Activated T-cell treated with anti-CD3 and anti-CD28 coated beads, Interleukin-2, amount 50 U/mL, for 24 hours (primary cell): ENCODE results near the gene PBX3.
A peak's percentile ranks its signal among the peaks of the same experiment; 100 is the strongest.
"Not testable (repeated sequence)": the region's sequence is repeated elsewhere in the genome, so short reads cannot be mapped to it uniquely, and the experiment has no call there.

ENCODE experiments used
- DNase-seq: peaks from one replicate; pipeline ENCODE4 v3.0.0-alpha.2; 2020
- H3K27ac Mint-ChIP-seq: 2 replicates; pipeline ENCODE4 v1.8.0; 2020; ENCODE audit warnings: mild to moderate bottlenecking, mixed read lengths
- H3K27me3 Mint-ChIP-seq: 2 replicates; pipeline ENCODE4 v1.8.0; 2020; ENCODE audit warnings: mixed read lengths
- H3K36me3 Mint-ChIP-seq: 2 replicates; pipeline ENCODE4 v1.8.0; 2020; ENCODE audit warnings: low read depth, mixed read lengths
- H3K4me1 Mint-ChIP-seq: 2 replicates; pipeline ENCODE4 v1.8.0; 2020; ENCODE audit warnings: low read depth, mixed read lengths
- H3K4me3 Mint-ChIP-seq: 2 replicates; pipeline ENCODE4 v1.8.0; 2020; ENCODE audit warnings: mild to moderate bottlenecking, moderate library complexity, mixed read lengths
- H3K9me3 Mint-ChIP-seq: 2 replicates; pipeline ENCODE4 v1.8.0; 2020; ENCODE audit warnings: mixed read lengths

Gene PBX3

GRCh38 chr9:125811002-125811401 lies 63.8 kb downstream of the PBX3 start:
- H3K27ac Mint-ChIP-seq: no peak overlapping the region
- no peak overlapping the region for H3K4me3 Mint-ChIP-seq
- no peaks in the 10 kb centered on the region for H3K9me3 Mint-ChIP-seq
- H3K4me1 Mint-ChIP-seq: peaks cover 3% of the 10 kb centered on the region
- DNase-seq: no peak
- no peaks in the 10 kb centered on the region for H3K36me3 Mint-ChIP-seq
- no peaks in the 10 kb centered on the region for H3K27me3 Mint-ChIP-seq

DNA sequence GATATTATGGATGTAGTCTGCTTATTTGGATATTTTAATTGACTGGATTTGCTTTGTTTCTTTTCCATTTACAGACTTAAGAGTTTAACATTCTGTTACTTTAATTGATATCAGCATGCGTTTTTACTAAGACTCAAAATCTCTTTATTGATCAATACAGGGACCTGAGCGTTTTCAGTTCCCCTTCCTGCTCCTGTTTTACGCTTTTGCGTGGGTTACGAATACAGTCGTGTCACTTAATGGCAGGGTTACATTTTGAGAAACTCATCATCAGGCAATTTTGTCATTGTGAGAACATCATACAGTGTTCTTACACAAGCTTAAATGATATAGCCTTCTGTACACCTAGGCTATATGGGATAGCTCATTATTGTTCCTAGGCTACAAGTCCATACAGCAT lies 65.2 kb downstream of the PBX3 start:
- Mint-ChIP-seq H3K9me3 (no peaks in the 10 kb centered on the region), H3K27me3 (no peaks in the 10 kb centered on the region), H3K4me3 (no peak overlapping the region), H3K36me3 (no peaks in the 10 kb centered on the region), H3K27ac (no peak overlapping the region), H3K4me1 (peaks cover 3% of the 10 kb centered on the region)
- no peak for DNase-seq

GRCh38 chr9:125815568-125815967 lies 68.4 kb downstream of the PBX3 start:
- Mint-ChIP-seq H3K4me1 (peaks cover 9% of the 10 kb centered on the region), H3K9me3 (no peaks in the 10 kb centered on the region), H3K27ac (no peak overlapping the region), H3K27me3 (no peaks in the 10 kb centered on the region), H3K4me3 (no peak overlapping the region), H3K36me3 (no peaks in the 10 kb centered on the region)
- no peak for DNase-seq

- peaks cover 12% of the 10 kb centered on the region for H3K4me1 Mint-ChIP-seq
- no peak for DNase-seq
- H3K9me3 Mint-ChIP-seq: no peaks in the 10 kb centered on the region
Measured at GRCh38 chr9:125816321-125816720, 69.1 kb downstream of the PBX3 start.

GRCh38 chr9:125820100-125820804 lies 73.1 kb downstream of the PBX3 start:
- no peaks in the 10 kb centered on the region for H3K36me3 Mint-ChIP-seq
- H3K27ac Mint-ChIP-seq: no peak overlapping the region
- H3K9me3 Mint-ChIP-seq: no peaks in the 10 kb centered on the region
- no peak overlapping the region for H3K4me3 Mint-ChIP-seq
- H3K27me3 Mint-ChIP-seq: no peaks in the 10 kb centered on the region
- H3K4me1 Mint-ChIP-seq: peaks cover 36% of the 10 kb centered on the region
- no peak for DNase-seq

More at GRCh38 chr9:125816321-125816720, 69.1 kb downstream of the PBX3 start:
- Mint-ChIP-seq H3K4me3 (no peak overlapping the region), H3K36me3 (no peaks in the 10 kb centered on the region), H3K27me3 (no peaks in the 10 kb centered on the region), H3K27ac (no peak overlapping the region)

DNA sequence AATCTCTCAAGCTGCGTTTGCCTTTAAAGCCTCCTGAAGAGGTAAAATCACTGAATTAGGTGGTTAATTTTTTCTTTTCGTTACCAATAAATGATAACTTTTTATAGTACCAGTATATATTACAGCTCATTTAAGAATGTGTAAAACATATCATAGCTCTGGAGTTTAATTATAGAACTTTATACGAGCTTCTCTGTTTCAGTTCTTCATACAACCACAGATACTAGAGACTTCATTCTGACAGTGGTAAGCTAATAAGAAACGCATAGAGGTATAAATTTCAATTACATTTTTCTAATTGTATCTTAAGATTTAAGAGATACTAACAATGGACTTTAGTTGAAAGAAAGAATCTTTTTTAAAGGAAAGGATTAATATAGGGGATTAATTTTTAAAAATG lies 73.9 kb downstream of the PBX3 start:
- H3K4me1 Mint-ChIP-seq: peaks cover 41% of the 10 kb centered on the region

DNA sequence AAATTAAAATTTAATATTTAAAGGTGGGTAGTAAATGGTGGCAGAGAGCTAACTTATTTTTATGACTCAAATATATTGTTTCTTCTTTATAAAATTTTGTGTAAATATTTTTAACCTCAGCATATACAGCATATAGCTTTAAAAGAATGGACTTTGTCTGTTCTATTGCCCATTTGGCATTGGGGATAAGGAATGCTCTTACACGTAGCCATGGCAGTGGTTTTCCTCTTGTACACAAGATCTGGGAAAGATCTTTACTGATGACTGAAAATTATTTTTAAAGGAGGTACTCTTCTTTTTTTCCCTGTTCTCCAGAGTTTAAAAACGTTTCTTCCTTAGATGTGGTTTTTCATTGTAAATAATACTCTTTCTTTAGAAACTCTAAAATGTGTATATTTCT lies 75.0 kb downstream of the PBX3 start:
- H3K36me3 Mint-ChIP-seq: no peaks in the 10 kb centered on the region
- no peak overlapping the region for H3K4me3 Mint-ChIP-seq
- no peak for DNase-seq
- H3K27me3 Mint-ChIP-seq: no peaks in the 10 kb centered on the region
- H3K27ac Mint-ChIP-seq: no peak overlapping the region
- H3K4me1 Mint-ChIP-seq: peaks cover 43% of the 10 kb centered on the region
- no peaks in the 10 kb centered on the region for H3K9me3 Mint-ChIP-seq

More for the DNA sequence above, 73.9 kb downstream of the PBX3 start:
- Mint-ChIP-seq H3K9me3 (no peaks in the 10 kb centered on the region), H3K27ac (no peak overlapping the region), H3K36me3 (no peaks in the 10 kb centered on the region), H3K4me3 (no peak overlapping the region), H3K27me3 (no peaks in the 10 kb centered on the region)
- DNase-seq: no peak

DNA sequence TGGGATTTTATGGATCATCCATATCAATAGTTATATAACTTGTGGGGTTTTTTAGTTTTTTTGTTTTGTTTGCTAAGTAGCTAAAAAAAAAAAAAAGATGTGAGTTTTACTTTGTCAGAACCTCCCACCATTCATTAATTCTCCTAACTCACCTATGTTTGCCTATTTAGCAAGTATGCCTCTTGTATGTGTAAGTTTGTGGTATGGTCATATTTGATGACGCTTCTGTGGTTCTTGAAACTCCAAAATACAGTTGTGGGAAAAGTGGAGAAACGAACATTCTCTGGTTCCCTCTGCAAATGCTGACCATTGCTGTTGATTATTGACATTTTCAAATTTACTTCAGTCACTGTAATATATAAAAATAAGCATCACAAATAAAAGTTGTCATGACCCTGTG lies 75.7 kb downstream of the PBX3 start:
- Mint-ChIP-seq H3K4me1 (peaks cover 43% of the 10 kb centered on the region), H3K9me3 (no peaks in the 10 kb centered on the region), H3K4me3 (no peak overlapping the region), H3K36me3 (no peaks in the 10 kb centered on the region), H3K27ac (no peak overlapping the region), H3K27me3 (no peaks in the 10 kb centered on the region)
- no peak for DNase-seq

- H3K27me3 Mint-ChIP-seq, H3K36me3 Mint-ChIP-seq, H3K9me3 Mint-ChIP-seq: not testable (repeated sequence)
- Mint-ChIP-seq H3K4me1 (peaks cover 46% of the 10 kb centered on the region), H3K4me3 (peak overlapping the region; percentile 70), H3K27ac (peak overlapping the region; percentile 67)
- DNase-seq: peak; percentile 37
Measured at GRCh38 chr9:125823874-125824406, 76.8 kb downstream of the PBX3 start.

GRCh38 chr9:125825762-125826161 lies 78.6 kb downstream of the PBX3 start:
- Mint-ChIP-seq H3K27ac (no peak overlapping the region), H3K27me3 (no peaks in the 10 kb centered on the region), H3K4me1 (peaks cover 50% of the 10 kb centered on the region), H3K4me3 (no peak overlapping the region), H3K9me3 (no peaks in the 10 kb centered on the region), H3K36me3 (no peaks in the 10 kb centered on the region)
- no peak for DNase-seq

DNA sequence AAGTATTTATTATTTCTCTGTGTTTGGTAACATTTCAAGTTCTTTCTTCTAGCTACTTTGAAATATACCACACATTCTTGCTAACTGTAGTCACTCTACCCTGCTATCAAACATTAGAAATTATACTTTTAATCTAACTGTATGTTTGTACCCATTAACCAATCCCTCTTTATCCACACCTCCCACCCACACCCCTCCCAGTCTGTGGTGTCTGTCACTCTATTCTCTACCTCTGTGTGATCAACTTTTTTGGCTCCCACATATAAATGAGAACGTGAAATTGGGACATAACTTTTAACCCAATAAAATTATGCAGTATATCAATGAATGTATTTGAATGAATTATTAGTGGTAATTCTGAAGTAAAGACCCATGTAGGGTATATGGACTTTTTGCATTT lies 79.7 kb downstream of the PBX3 start:
- DNase-seq: no peak
- Mint-ChIP-seq H3K27ac (no peak overlapping the region), H3K4me3 (no peak overlapping the region), H3K27me3 (no peaks in the 10 kb centered on the region), H3K9me3 (no peaks in the 10 kb centered on the region), H3K36me3 (no peaks in the 10 kb centered on the region), H3K4me1 (peaks cover 50% of the 10 kb centered on the region)

- Mint-ChIP-seq H3K9me3 (no peaks in the 10 kb centered on the region), H3K4me1 (peaks cover 33% of the 10 kb centered on the region), H3K36me3 (no peaks in the 10 kb centered on the region), H3K27me3 (no peaks in the 10 kb centered on the region), H3K4me3 (peak overlapping the region; percentile 77), H3K27ac (peak overlapping the region; percentile 83)
- DNase-seq: peak; percentile 52
Measured at GRCh38 chr9:125829743-125830142, 82.6 kb downstream of the PBX3 start.

DNA sequence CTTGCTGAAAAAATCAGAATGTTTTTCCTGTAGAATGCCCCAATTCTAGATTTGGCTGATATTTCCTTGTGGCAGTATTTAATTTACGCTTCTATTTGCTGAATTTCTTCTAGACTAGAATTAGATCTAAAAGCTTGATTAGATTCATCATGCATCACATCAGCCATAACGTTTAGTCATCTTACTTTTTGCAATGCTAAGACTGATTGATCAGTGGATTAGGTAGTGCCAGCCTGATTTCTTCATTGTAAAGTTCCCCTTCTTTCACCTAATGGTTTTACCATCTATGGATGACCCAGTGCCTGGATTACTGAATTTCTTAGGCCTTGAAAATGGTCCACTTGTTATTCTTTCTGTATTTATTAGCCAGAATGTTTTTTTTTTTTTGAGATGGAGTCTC lies 83.9 kb downstream of the PBX3 start:
- Mint-ChIP-seq H3K4me1 (peaks cover 25% of the 10 kb centered on the region), H3K9me3 (no peaks in the 10 kb centered on the region), H3K27me3 (no peaks in the 10 kb centered on the region), H3K36me3 (no peaks in the 10 kb centered on the region), H3K4me3 (no peak overlapping the region), H3K27ac (no peak overlapping the region)
- DNase-seq: no peak

GRCh38 chr9:125831616-125832015 lies 84.4 kb downstream of the PBX3 start:
- no peaks in the 10 kb centered on the region for H3K27me3 Mint-ChIP-seq
- no peak overlapping the region for H3K4me3 Mint-ChIP-seq
- H3K36me3 Mint-ChIP-seq: no peaks in the 10 kb centered on the region
- H3K27ac Mint-ChIP-seq: no peak overlapping the region
- peaks cover 25% of the 10 kb centered on the region for H3K4me1 Mint-ChIP-seq
- H3K9me3 Mint-ChIP-seq: no peaks in the 10 kb centered on the region
- DNase-seq: no peak

DNA sequence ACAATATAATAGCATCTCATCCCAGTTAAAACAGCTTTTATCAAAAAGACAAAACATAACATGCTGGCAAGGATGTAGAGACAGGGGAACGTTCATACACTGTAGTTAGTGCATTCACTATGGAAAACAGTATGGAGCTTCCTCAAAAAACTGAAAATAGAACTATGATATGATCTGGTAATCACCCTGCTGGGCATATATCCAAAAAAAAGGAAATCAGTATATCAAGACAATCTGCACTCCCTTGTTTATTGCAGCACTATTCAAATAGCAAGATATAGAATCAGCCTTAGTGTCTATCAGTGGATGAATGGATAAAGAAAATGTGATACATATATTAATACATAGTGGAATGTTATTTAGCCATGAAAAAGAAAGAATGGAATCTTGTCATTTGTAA lies 88.5 kb downstream of the PBX3 start:
- H3K4me3 Mint-ChIP-seq: no peak overlapping the region
- H3K27me3 Mint-ChIP-seq: no peaks in the 10 kb centered on the region
- H3K27ac Mint-ChIP-seq: no peak overlapping the region
- peaks cover 11% of the 10 kb centered on the region for H3K4me1 Mint-ChIP-seq
- no peaks in the 10 kb centered on the region for H3K9me3 Mint-ChIP-seq
- H3K36me3 Mint-ChIP-seq: no peaks in the 10 kb centered on the region
- DNase-seq: no peak
